SK-N-MC (cell line): ENCODE data around the gene RPS6KL1.

ENCODE experiments used
- EZH2 ChIP-seq: fragments of 200-600 bp; sonication (generic); IDR thresholded peaks from one replicate; pipeline ENCODE4 v1.6.1; 2017; ENCODE audit warnings: antibody characterized with exemption
- FOXP2 ChIP-seq: optimal IDR thresholded peaks from 2 replicates; pipeline ENCODE3; 2011; ENCODE audit warnings: mild to moderate bottlenecking, moderate library complexity; ENCODE audit not compliant: insufficient read depth; ENCODE audit errors: extremely low read length, control extremely low read depth
- POLR2AphosphoS5 ChIP-seq: IDR thresholded peaks from 2 replicates; pipeline ENCODE4 v1.6.1; 2012; ENCODE audit warnings: mild to moderate bottlenecking, low read depth, low read length, borderline replicate concordance

DNA sequence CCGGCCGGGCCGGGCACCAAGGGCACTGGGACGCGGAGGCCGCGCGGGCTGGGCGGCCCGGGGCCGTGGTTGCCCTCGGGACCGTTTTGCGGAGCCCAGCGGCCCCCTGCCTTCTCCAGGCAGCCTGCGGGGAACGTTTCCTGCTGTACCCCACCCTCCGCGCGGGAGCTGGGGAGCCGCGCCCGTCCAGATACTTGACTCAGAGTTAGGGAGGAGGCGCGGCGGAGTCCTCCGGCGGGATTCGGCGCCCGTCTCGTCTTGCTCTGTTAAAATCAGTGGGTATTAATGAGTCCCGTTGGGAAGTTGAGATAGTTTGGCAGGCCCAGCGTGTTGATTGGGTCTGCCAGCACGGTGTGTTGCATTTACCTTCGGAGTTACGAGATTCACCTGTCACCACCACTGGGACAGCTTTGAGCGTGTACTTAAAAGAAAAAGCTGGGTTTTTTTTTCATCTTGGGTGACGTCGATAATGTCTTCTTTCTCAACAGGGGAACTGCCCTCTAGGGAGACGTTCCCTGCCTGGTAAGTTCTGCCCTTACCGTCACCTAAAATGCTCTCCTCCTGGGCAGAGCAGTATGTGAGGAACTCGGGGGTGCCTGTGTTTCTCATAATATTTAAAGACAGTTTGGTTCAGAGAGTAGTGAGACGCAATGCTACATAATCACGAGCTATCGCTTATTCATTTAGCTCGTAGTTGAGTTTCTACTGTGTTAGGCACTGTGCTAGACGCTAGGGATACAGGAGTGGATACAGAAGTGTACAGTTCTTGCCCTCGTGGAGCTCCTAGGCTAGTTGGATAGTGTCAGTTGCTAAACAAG is 40.7 kb downstream of the RPS6KL1 start:
- TF ChIP-seq POLR2AphosphoS5 (no peak), EZH2 (no peak), FOXP2 (no peak)
